WTC11 (cell line): Measurements from ENCODE around the gene JMJD8. TPM values are rescaled to one million over a fixed set of nuclear protein-coding genes. Genes with fewer than 3 reads are reported as not detected.
A peak's percentile ranks its signal among the peaks of the same experiment; 100 is the strongest.

ENCODE experiments used
- ATAC-seq: fragments of 200-7000 bp; cut with Tn5 transposase; 2 replicates; pipeline ENCODE4 v1.10.0; 2021; ENCODE audit warnings: mild to moderate bottlenecking, moderate library complexity
- CTCF ChIA-PET: fragments of 300-600 bp; sonication (Branson Sonifier 250); formaldehyde crosslinking; loops from one replicate; lab custom pipeline; 2021; ENCODE audit warnings: antibody characterized with exemption; lab: Charles Lee
- POLR2A ChIA-PET: fragments of 350-600 bp; sonication (Branson Sonifier 250); formaldehyde crosslinking; loops from one replicate; lab custom pipeline; 2021; ENCODE audit warnings: antibody characterized with exemption; lab: Charles Lee
- DNase-seq: peaks from one replicate; pipeline ENCODE4 v3.0.0; 2021; ENCODE audit warnings: low spot score
- H3K27ac Mint-ChIP-seq: 2 replicates; pipeline ENCODE4 v1.8.0; 2021; ENCODE audit warnings: mixed read lengths
- H3K27me3 Mint-ChIP-seq: 2 replicates; pipeline ENCODE4 v1.8.0; 2021; ENCODE audit warnings: low read depth, mild to moderate bottlenecking, moderate library complexity, mixed read lengths
- H3K36me3 Mint-ChIP-seq: 2 replicates; pipeline ENCODE4 v1.8.0; 2021; ENCODE audit warnings: mixed read lengths
- H3K4me1 Mint-ChIP-seq: 2 replicates; pipeline ENCODE4 v1.8.0; 2022; ENCODE audit warnings: mixed read lengths
- H3K4me3 Mint-ChIP-seq: 2 replicates; pipeline ENCODE4 v1.8.0; 2021; ENCODE audit warnings: mild to moderate bottlenecking, moderate library complexity, mixed read lengths
- H3K9me3 Mint-ChIP-seq: 2 replicates; pipeline ENCODE4 v1.8.0; 2021; ENCODE audit warnings: mixed read lengths
- ARID4B ChIP-seq: sonication (generic); formaldehyde crosslinking; IDR thresholded peaks from 2 replicates; pipeline ENCODE4 v1.8.0; 2023; ENCODE audit warnings: missing genetic modification reagents, mild to moderate bottlenecking, borderline replicate concordance
- ATF1 ChIP-seq: sonication (generic); formaldehyde crosslinking; IDR thresholded peaks from 2 replicates; pipeline ENCODE4 v1.8.1; 2023; ENCODE audit warnings: mild to moderate bottlenecking, moderate library complexity, missing genetic modification reagents
- ATF6 ChIP-seq: sonication (generic); formaldehyde crosslinking; IDR thresholded peaks from 2 replicates; pipeline ENCODE4 v1.8.1; 2023; ENCODE audit warnings: mild to moderate bottlenecking, missing genetic modification reagents
- CREM ChIP-seq: sonication (generic); formaldehyde crosslinking; IDR thresholded peaks from 2 replicates; pipeline ENCODE4 v1.8.1; 2022; ENCODE audit warnings: mild to moderate bottlenecking, missing genetic modification reagents, moderate library complexity
- CTCF ChIP-seq: fragments of 200-600 bp; IDR thresholded peaks from 2 replicates; pipeline ENCODE4 v1.8.0; 2022; ENCODE audit warnings: antibody characterized with exemption
- ELF4 ChIP-seq: sonication (generic); formaldehyde crosslinking; IDR thresholded peaks from 2 replicates; pipeline ENCODE4 v1.8.1; 2022; ENCODE audit warnings: low read depth, mild to moderate bottlenecking, moderate library complexity, missing genetic modification reagents
- EMX1 ChIP-seq: fragments of 250-450 bp; sonication (Bioruptor Pico); IDR thresholded peaks from 2 replicates; pipeline ENCODE4 v1.8.0; 2021; ENCODE audit warnings: mild to moderate bottlenecking
- GABPB1 ChIP-seq: sonication (generic); formaldehyde crosslinking; IDR thresholded peaks from 2 replicates; pipeline ENCODE4 v1.8.1; 2023; ENCODE audit warnings: mild to moderate bottlenecking, missing genetic modification reagents
- HMGXB4 ChIP-seq: sonication (generic); formaldehyde crosslinking; IDR thresholded peaks from 2 replicates; pipeline ENCODE4 v1.8.1; 2023; ENCODE audit warnings: mild to moderate bottlenecking, moderate library complexity, missing genetic modification reagents
- IRF2 ChIP-seq: sonication (generic); formaldehyde crosslinking; IDR thresholded peaks from 2 replicates; pipeline ENCODE4 v1.8.0; 2022; ENCODE audit warnings: low read depth, missing genetic modification reagents, borderline replicate concordance
- JAZF1 ChIP-seq: fragments of 250-450 bp; sonication (Bioruptor Pico); IDR thresholded peaks from 2 replicates; pipeline ENCODE4 v1.9.0; 2021; ENCODE audit warnings: moderate library complexity, mild to moderate bottlenecking, inconsistent platforms
- JUN ChIP-seq: sonication (generic); formaldehyde crosslinking; IDR thresholded peaks from 2 replicates; pipeline ENCODE4 v1.8.0; 2023; ENCODE audit warnings: mild to moderate bottlenecking, missing genetic modification reagents
- MYBL2 ChIP-seq: sonication (generic); formaldehyde crosslinking; IDR thresholded peaks from 2 replicates; pipeline ENCODE4 v1.8.1; 2023; ENCODE audit warnings: mild to moderate bottlenecking, moderate library complexity, missing genetic modification reagents
- NR1H2 ChIP-seq: sonication (generic); formaldehyde crosslinking; IDR thresholded peaks from 2 replicates; pipeline ENCODE4 v1.9.0; 2021; ENCODE audit warnings: mild to moderate bottlenecking, moderate library complexity, missing genetic modification reagents
- NR2C2 ChIP-seq: sonication (generic); formaldehyde crosslinking; IDR thresholded peaks from 2 replicates; pipeline ENCODE4 v1.8.0; 2022; ENCODE audit warnings: mild to moderate bottlenecking, missing genetic modification reagents
- OVOL2 ChIP-seq: fragments of 250-450 bp; sonication (Bioruptor Pico); IDR thresholded peaks from 2 replicates; pipeline ENCODE4 v1.9.0; 2021; ENCODE audit warnings: mild to moderate bottlenecking, borderline replicate concordance
- PRRX2 ChIP-seq: fragments of 250-450 bp; sonication (Bioruptor Pico); IDR thresholded peaks from 2 replicates; pipeline ENCODE4 v1.8.0; 2021; ENCODE audit warnings: mild to moderate bottlenecking
- STAT6 ChIP-seq: sonication (generic); formaldehyde crosslinking; conservative IDR thresholded peaks from 2 replicates; pipeline ENCODE4 v1.8.1; 2023; ENCODE audit warnings: mild to moderate bottlenecking, low read depth, missing genetic modification reagents, moderate library complexity
- TP53 ChIP-seq: sonication (generic); formaldehyde crosslinking; IDR thresholded peaks from 2 replicates; pipeline ENCODE4 v1.8.1; 2023; ENCODE audit warnings: mild to moderate bottlenecking, missing genetic modification reagents
- ZBTB21 ChIP-seq: sonication (generic); formaldehyde crosslinking; IDR thresholded peaks from 2 replicates; pipeline ENCODE4 v1.8.1; 2023; ENCODE audit warnings: mild to moderate bottlenecking, missing genetic modification reagents, borderline replicate concordance
- ZNF396 ChIP-seq: fragments of 250-450 bp; sonication (Bioruptor Pico); IDR thresholded peaks from 2 replicates; pipeline ENCODE4 v1.8.0; 2021; ENCODE audit warnings: mild to moderate bottlenecking, moderate library complexity, borderline replicate concordance
- total RNA-seq: library from RNA; stranded (reverse); gene quantifications from 3 replicates; pipeline ENCODE4 v1.2.3, GENCODE V29; 2021

The JMJD8 gene
- total RNA-seq, 1 experiment from 2014 or later = 61.2 TPM

- TF ChIP-seq OVOL2 (CRISPR knock-in tag) (no peak), NR1H2 (CRISPR knock-in tag) (no peak), TP53 (CRISPR knock-in tag) (peak; percentile 50; the same call in 1 of the 2 replicates), JUN (0 out of 2 replicates have a peak, but pooled peaks have one; percentile 61), CREM (CRISPR knock-in tag) (peak; percentile 89), CTCF (peak; percentile 66), STAT6 (CRISPR knock-in tag) (no peak), ZBTB21 (CRISPR knock-in tag) (peak; percentile 16; the same call in 1 of the 2 replicates), HMGXB4 (CRISPR knock-in tag) (peak; percentile 100), GABPB1 (CRISPR knock-in tag) (peak; percentile 79), EMX1 (CRISPR knock-in tag) (peak; percentile 66; the same call in 1 of the 2 replicates), ELF4 (CRISPR knock-in tag) (peak; percentile 38; the same call in 1 of the 2 replicates), MYBL2 (CRISPR knock-in tag) (peak; percentile 64; the same call in 1 of the 2 replicates), NR2C2 (CRISPR knock-in tag) (no peak)
Measured at GRCh38 chr16:667780-668518, 16.2 kb downstream of the JMJD8 start, which contains the start of gene RHOT2 (continued).

GRCh38 chr16:667113-667779, 16.9 kb downstream of the JMJD8 start:
- Mint-ChIP-seq H3K27me3 (no peaks in the 10 kb centered on the region), H3K4me3 (0 out of 2 replicates have a peak overlapping the region, but pooled peaks have one; percentile 30), H3K27ac (peak overlapping the region; percentile 86), H3K36me3 (peaks cover 7% of the 10 kb centered on the region), H3K4me1 (no peaks in the 10 kb centered on the region), H3K9me3 (no peaks in the 10 kb centered on the region)
- CTCF ChIA-PET = interaction anchor here (0.6 to 3.0 kb wide), 23 partner anchors 9 to 296 kb away, joined by 3 to 21 read pairs (median 4); partner anchors contain the start of genes ANTKMT, CIAO3, JMJD8 and RAB40C
- POLR2A ChIA-PET = interaction anchor here (1.0 to 1.8 kb wide), 2 partner anchors 29 to 53 kb away, joined by 3 to 6 read pairs; no protein-coding TSS in a partner anchor
- ATAC-seq = no peak
- TF ChIP-seq ARID4B (CRISPR knock-in tag) (no peak), NR2C2 (CRISPR knock-in tag) (no peak), IRF2 (CRISPR knock-in tag) (no peak; the same call in 1 of the 2 replicates), ZNF396 (CRISPR knock-in tag) (no peak), JAZF1 (CRISPR knock-in tag) (no peak), ATF1 (CRISPR knock-in tag) (no peak), ELF4 (CRISPR knock-in tag) (no peak), ATF6 (CRISPR knock-in tag) (no peak), PRRX2 (CRISPR knock-in tag) (no peak)
- DNase-seq = no peak
